ENCODE measurements around the gene CCDC177.

- TF ChIP-seq EZH2 (IDR thresholded peaks at IDR 0.05; ENCODE audit: insufficient read depth, poor library complexity, severe bottlenecking) = no peak
- TF ChIP-seq EZH2phosphoT487 (IDR thresholded peaks at IDR 0.05; ENCODE audit: insufficient read depth, low read depth) = no peak
Measured at GRCh38 chr14:69580009-69580577, 5.4 kb upstream of the CCDC177 start.
